Panc1 (cell line): ENCODE measurements around the gene ZNF474.

Experiments used
- POLR2AphosphoS5 ChIP-seq: IDR thresholded peaks from 2 replicates; pipeline ENCODE4 v1.6.1; 2012; ENCODE audit warnings: mild to moderate bottlenecking, low read depth, low read length, moderate library complexity
- SIN3A ChIP-seq: IDR thresholded peaks from 2 replicates; pipeline ENCODE4 v1.6.1; 2012; ENCODE audit warnings: low read depth, mild to moderate bottlenecking, low read length, moderate library complexity, borderline replicate concordance; ENCODE audit not compliant: insufficient read depth
- TCF7L2 ChIP-seq: IDR thresholded peaks from 2 replicates; pipeline ENCODE4 v1.6.1; 2011; ENCODE audit warnings: mild to moderate bottlenecking, low read depth, low read length, inconsistent platforms
- TF ChIP-seq, protein P1 (sequence below): fragments of 450-650 bp; IDR thresholded peaks from 2 replicates; pipeline ENCODE4 v1.5.1; 2017; ENCODE audit warnings: mild to moderate bottlenecking
- TF ChIP-seq, protein P2 (sequence below), 2 experiments: IDR thresholded peaks; 2 replicates each; pipeline ENCODE4 v1.6.1; 2011 to 2012; ENCODE audit warnings: low read depth in 2 of 2, control low read depth in 1 of 2, low read length in 1 of 2, mild to moderate bottlenecking in 1 of 2, moderate library complexity in 1 of 2; ENCODE audit not compliant: insufficient read depth in 1 of 2

DNA sequence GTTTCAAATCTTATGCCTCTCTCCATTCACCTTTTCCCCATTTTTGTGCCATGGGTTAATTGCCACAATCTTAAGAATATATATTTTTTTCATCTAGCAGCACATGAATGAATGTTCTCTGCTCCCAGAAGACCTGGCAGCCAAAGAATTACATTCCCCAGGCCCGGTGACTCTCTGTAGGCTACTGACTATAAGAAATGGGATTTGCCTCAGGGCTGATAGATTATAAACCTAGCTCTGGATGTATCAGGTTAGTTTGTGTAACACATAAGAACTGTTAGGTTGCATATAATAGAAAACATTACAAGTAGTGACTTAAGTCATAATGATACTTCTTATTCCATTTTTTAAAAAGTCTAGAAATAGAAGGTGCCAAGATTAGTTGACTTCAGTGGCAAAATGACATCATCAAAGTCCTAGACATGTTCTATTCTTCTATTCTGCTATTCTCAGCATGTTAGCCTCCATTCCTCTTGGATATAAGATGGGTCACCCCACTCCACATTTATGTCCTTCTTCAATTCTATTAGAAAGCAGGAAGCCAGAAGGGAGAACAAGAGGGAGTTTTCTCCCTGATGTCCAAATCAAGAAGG lies 10.9 kb upstream of the ZNF474 start:
- TF ChIP-seq, protein P1, sequence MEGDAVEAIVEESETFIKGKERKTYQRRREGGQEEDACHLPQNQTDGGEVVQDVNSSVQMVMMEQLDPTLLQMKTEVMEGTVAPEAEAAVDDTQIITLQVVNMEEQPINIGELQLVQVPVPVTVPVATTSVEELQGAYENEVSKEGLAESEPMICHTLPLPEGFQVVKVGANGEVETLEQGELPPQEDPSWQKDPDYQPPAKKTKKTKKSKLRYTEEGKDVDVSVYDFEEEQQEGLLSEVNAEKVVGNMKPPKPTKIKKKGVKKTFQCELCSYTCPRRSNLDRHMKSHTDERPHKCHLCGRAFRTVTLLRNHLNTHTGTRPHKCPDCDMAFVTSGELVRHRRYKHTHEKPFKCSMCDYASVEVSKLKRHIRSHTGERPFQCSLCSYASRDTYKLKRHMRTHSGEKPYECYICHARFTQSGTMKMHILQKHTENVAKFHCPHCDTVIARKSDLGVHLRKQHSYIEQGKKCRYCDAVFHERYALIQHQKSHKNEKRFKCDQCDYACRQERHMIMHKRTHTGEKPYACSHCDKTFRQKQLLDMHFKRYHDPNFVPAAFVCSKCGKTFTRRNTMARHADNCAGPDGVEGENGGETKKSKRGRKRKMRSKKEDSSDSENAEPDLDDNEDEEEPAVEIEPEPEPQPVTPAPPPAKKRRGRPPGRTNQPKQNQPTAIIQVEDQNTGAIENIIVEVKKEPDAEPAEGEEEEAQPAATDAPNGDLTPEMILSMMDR, result no peak
- TF ChIP-seq POLR2AphosphoS5 (no peak), SIN3A (no peak), TCF7L2 (no peak)
- TF ChIP-seq, protein P2, sequence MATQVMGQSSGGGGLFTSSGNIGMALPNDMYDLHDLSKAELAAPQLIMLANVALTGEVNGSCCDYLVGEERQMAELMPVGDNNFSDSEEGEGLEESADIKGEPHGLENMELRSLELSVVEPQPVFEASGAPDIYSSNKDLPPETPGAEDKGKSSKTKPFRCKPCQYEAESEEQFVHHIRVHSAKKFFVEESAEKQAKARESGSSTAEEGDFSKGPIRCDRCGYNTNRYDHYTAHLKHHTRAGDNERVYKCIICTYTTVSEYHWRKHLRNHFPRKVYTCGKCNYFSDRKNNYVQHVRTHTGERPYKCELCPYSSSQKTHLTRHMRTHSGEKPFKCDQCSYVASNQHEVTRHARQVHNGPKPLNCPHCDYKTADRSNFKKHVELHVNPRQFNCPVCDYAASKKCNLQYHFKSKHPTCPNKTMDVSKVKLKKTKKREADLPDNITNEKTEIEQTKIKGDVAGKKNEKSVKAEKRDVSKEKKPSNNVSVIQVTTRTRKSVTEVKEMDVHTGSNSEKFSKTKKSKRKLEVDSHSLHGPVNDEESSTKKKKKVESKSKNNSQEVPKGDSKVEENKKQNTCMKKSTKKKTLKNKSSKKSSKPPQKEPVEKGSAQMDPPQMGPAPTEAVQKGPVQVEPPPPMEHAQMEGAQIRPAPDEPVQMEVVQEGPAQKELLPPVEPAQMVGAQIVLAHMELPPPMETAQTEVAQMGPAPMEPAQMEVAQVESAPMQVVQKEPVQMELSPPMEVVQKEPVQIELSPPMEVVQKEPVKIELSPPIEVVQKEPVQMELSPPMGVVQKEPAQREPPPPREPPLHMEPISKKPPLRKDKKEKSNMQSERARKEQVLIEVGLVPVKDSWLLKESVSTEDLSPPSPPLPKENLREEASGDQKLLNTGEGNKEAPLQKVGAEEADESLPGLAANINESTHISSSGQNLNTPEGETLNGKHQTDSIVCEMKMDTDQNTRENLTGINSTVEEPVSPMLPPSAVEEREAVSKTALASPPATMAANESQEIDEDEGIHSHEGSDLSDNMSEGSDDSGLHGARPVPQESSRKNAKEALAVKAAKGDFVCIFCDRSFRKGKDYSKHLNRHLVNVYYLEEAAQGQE (IDR thresholded peaks at IDR 0.05; ENCODE audit: insufficient read depth in 1 of 2, low read depth in 2 of 2, low read length in 1 of 2), result no peak
